ENCODE results near the gene ZNF445. TPM values are rescaled to one million over a fixed set of nuclear protein-coding genes. Genes with fewer than 3 reads are reported as not detected.
"Not testable (repeated sequence)": the region's sequence is repeated elsewhere in the genome, so short reads cannot be mapped to it uniquely, and the experiment has no call there.

ZNF445 gene
- total RNA-seq, 4 donors from 2014 or later = 4.8 to 7.0 (median 6.0) TPM

DNA sequence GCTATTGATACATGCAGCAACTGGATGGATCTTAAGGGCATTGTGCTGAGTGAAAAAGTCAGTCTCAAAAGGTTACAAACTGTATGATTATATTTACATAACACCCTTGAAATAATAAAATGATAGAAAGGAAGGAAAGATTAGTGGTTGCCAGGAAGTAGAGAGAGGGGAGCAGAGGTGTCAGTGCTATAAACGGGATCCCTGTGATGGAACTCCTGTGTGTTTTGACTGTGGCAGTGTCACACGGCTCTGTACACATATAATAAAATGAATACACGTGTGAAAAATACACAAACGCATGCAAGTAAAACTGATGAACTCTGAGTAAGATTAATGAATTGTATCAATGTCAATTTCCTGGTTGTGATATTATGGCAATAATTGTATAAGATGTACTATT is 78.6 kb downstream of the ZNF445 start:
- WGBS, 2 donors = 86 to 94% methylated on average over 4 of the region's 4 CpGs
- no peak for TF ChIP-seq POLR2A (IDR thresholded peaks at IDR 0.05)
- TF ChIP-seq CTCF (IDR thresholded peaks at IDR 0.05) = no peak
- intact Hi-C loops (cut with DNase I; ENCODE audit: low total_unique reads) = no loop called here
- no peak overlapping the region for H3K4me3 ChIP-seq (ENCODE audit: low read depth, poor library complexity, severe bottlenecking)
- no peak for DNase-seq (ENCODE audit: low spot score in 2 of 2)

- intact Hi-C loops (cut with DNase I; ENCODE audit: low total_unique reads); H3K4me3 ChIP-seq (ENCODE audit: low read depth, poor library complexity, severe bottlenecking); DNase-seq (ENCODE audit: low spot score in 2 of 2): not testable (repeated sequence)
- WGBS, 2 donors = 94 to 97% methylated on average over 8 of the region's 8 CpGs
Measured at GRCh38 chr3:44398271-44398670, 79.2 kb downstream of the ZNF445 start.

DNA sequence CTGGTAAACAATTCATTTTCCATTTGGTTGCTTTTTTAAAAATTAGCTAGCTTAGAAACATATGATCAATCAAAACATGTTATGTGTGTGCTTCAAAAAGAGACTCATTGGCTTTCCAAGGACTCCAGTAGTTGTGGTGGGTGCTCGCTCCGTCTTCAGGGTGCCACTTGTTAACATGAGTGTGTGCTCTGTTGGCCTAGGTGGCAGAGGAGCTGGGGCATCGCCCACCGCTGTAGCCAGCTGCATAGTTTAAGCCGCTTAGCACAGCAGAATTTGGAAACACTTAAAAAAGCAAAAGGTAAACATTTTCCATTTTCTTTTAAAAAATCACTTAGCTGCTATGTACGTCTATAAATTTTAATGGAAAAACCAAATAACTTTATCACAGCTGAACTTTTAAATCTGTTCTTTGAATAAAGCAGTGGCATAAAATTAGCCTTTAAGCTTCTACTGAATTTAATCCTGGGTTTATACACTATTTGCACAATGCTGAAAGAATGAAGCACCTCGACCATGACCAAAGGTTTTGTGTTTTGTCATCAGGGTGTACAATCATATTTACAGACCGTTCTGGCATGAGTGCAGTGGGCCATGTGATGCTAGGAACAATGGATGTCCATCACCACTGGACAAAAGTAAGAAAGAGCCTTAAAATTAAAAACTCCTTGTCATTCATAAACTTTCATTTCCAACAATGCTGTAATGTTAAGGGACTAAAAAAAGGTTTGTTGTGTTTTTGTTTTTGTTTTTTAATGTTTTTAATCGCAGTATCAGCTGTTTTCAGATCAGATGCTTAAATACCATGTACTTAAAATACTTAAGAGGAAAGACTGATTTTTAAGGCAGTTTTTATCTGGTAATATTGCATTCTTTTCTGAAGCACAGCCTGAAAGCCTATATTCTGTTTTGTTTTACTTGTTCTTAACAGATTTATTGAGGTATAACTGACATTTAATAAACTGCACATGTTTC is 81.0 kb downstream of the ZNF445 start:
- intact Hi-C loops (cut with DNase I; ENCODE audit: low total_unique reads) = no loop called here
- DNase-seq (ENCODE audit: low spot score in 2 of 2) = no peak
- TF ChIP-seq CTCF (IDR thresholded peaks at IDR 0.05) (no peak), POLR2A (IDR thresholded peaks at IDR 0.05) (no peak)
- 94 to 96% methylated on average over 9 of the region's 9 CpGs for WGBS, 2 donors
- no peak overlapping the region for H3K4me3 ChIP-seq (ENCODE audit: low read depth, poor library complexity, severe bottlenecking)

GRCh38 chr3:44395714-44396113 is 81.8 kb downstream of the ZNF445 start:
- no peak for DNase-seq (ENCODE audit: low spot score in 2 of 2)
- 89 to 97% methylated on average over 9 of the region's 9 CpGs for WGBS, 2 donors
- H3K4me3 ChIP-seq (ENCODE audit: low read depth, poor library complexity, severe bottlenecking) = no peak overlapping the region
- intact Hi-C loops (cut with DNase I; ENCODE audit: low total_unique reads) = no loop called here
- TF ChIP-seq CTCF (IDR thresholded peaks at IDR 0.05) (no peak), POLR2A (IDR thresholded peaks at IDR 0.05) (no peak)

DNA sequence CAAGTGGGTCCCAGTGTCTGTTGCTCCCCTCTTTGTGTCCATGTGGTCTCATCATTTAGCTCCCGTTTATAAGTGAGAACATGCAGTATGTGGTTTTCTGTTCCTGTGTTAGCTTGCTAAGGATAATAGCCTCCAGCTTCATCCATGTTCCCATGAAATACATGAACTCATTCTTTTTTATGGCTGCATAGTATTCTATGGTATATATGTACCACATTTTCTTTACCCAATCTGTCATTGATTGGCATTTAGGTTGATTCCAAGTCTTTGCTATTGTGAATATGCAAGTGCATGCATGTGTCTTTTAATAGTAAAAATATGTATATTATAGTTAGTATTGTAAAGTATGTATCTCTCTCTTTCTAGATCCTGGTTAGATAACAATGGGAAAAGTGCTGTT is 85.0 kb downstream of the ZNF445 start:
- WGBS, 2 donors = 94 to 97% methylated on average over 1 of the region's 1 CpG
- H3K4me3 ChIP-seq (ENCODE audit: low read depth, poor library complexity, severe bottlenecking) = no peak overlapping the region
- no peak for DNase-seq (ENCODE audit: low spot score in 2 of 2)
- TF ChIP-seq POLR2A (IDR thresholded peaks at IDR 0.05) (no peak), CTCF (IDR thresholded peaks at IDR 0.05) (no peak)
- intact Hi-C loops (cut with DNase I; ENCODE audit: low total_unique reads) = no loop called here

GRCh38 chr3:44387404-44387803 is 90.1 kb downstream of the ZNF445 start:
- DNase-seq (ENCODE audit: low spot score in 2 of 2) = no peak
- WGBS, 2 donors = 97 to 98% methylated on average over 6 of the region's 7 CpGs
- H3K4me3 ChIP-seq (ENCODE audit: low read depth, poor library complexity, severe bottlenecking) = no peak overlapping the region
- TF ChIP-seq CTCF (IDR thresholded peaks at IDR 0.05) = no peak
- no peak for TF ChIP-seq POLR2A (IDR thresholded peaks at IDR 0.05)
- intact Hi-C loops (cut with DNase I; ENCODE audit: low total_unique reads) = no loop called here

Other genes starting within 250 kb of the ZNF445 start
- not detected for gene TOPAZ1, start 235.8 kb downstream of the ZNF445 start, total RNA-seq
- gene TCAIM, start 138.9 kb downstream of the ZNF445 start, total RNA-seq = 10 to 100 TPM; 16.6 to 20.0 (median 18.5) TPM
- gene ZKSCAN7, start 77.5 kb upstream of the ZNF445 start, total RNA-seq = 1 to 10 TPM in 1 of 4 donors, under 1 TPM in 3; 0.39 to 2.2 (median 0.62) TPM
- under 1 TPM; 0.13 to 0.45 (median 0.17) TPM for gene ZNF660, start 107.3 kb upstream of the ZNF445 start, total RNA-seq
- 10 to 100 TPM; 13.2 to 19.4 (median 15.8) TPM for gene ZNF197, start 147.4 kb upstream of the ZNF445 start, total RNA-seq
- 10 to 100 TPM in 1 of 4 donors, 1 to 10 TPM in 3; 4.1 to 19.0 (median 9.1) TPM for gene ZNF35, start 171.1 kb upstream of the ZNF445 start, total RNA-seq
- gene ZNF502, start 235.0 kb upstream of the ZNF445 start, total RNA-seq = 1 to 10 TPM; 2.8 to 7.4 (median 4.6) TPM

Data from lower leg skin (tissue), 4 donors.